ENCODE measurements around the gene FRS2.

The FRS2 gene

DNA sequence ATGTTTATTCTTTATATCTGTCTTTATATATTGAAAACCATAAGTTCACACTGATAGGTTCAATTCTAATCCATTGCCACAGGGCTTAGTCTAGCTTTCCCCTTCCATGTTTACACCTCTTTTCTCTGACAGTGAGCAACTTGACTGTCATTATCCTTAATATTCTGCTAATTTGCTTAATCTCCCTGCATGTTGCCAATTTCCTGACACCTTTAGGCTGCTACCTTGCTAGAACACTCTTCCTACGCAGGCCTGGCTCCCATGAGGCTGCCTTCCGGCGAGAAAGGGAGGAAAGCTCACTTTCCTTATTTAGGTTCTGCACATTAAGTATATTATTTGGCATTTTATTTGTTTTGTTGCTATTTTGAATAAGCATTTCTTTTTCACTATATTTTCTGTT is 12.8 kb upstream of the FRS2 start:
- DNase-seq (ENCODE audit: low read depth, low spot score), result no peak
- H3K4me3 ChIP-seq (ENCODE audit: low read length), result no peak overlapping the region

DNA sequence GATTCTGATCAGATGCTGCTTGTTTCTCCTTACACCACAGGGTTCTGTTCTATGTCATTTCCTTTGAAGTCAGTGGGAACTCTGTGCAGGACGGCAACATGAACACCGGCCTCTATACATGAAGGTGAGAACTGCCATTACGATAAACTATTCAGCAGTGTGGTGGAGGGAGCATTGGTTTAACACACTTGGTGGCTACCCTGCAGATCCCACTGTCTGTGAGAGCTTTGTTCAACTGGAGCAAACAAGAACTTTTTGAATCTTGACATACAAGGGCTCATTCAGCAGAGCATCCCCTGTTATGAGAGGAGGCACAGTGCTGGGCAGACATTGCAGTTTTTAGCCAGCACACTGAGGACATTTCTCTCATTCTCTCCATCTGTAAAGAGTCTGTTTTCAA is 10.7 kb upstream of the FRS2 start:
- DNase-seq (ENCODE audit: low read depth, low spot score), result no peak
- H3K4me3 ChIP-seq (ENCODE audit: low read length), result no peak overlapping the region

DNA sequence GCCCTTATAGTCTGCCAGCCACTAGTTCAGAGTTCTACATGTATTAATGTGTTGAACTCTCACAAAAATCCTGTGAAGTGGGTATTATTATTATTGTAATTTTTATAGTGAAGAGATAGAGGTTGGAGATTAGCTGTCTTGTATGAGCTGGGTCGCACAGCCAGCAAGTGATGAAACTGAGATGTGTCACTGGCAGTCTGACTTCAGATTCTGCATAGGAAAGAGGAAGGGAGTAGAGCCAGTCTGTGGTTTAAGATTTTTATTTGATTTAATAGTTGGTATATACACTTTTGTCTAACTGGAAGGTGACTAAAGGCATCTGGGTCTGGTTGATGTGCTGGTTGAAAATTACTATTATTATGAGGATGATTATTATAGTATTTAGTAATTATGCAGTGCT is 5.8 kb upstream of the FRS2 start:
- H3K4me3 ChIP-seq (ENCODE audit: low read length), result no peak overlapping the region
- DNase-seq (ENCODE audit: low read depth, low spot score), result no peak

DNA sequence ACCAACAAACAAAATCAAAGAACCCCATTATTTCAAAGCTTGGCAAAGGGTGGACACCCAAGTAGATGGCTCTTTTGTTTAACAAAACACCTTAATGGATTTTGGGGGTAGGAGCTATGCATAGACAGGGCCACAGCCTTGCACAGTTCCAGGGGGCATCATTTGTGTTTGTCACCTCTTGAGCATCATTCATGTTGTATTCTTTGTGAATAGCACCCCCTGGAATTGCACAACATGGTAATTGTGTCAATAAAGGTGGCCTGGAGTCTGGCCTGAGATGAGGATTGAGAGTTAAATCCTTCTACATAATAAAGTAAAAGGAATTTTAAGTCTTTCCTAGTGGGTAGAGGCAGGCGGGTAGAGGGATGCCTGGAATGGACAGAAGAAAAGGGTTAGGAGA is 3.3 kb upstream of the FRS2 start:
- H3K4me3 ChIP-seq (ENCODE audit: low read length), result no peak overlapping the region
- DNase-seq (ENCODE audit: low read depth, low spot score), result no peak

DNA sequence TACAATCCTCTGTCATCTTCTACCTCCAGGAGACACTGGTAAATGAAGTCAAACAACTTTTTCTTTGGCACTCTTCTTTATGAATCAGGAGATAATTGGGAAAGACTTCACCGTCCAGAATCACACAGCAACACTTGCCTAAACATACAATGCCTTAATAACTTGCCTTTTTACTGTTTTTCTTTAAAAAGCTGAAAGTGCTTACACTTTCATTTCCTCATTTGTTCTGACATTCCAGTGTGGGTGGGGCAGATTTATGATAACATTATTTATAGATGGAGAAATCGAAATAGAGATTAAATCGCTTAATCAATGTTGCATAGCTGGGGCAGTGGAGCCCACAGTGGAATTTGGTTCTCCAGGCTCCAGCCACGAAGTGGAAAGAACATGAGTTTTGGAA is 2.8 kb upstream of the FRS2 start:
- no peak overlapping the region for H3K4me3 ChIP-seq (ENCODE audit: low read length)
- DNase-seq (ENCODE audit: low read depth, low spot score), result no peak

DNA sequence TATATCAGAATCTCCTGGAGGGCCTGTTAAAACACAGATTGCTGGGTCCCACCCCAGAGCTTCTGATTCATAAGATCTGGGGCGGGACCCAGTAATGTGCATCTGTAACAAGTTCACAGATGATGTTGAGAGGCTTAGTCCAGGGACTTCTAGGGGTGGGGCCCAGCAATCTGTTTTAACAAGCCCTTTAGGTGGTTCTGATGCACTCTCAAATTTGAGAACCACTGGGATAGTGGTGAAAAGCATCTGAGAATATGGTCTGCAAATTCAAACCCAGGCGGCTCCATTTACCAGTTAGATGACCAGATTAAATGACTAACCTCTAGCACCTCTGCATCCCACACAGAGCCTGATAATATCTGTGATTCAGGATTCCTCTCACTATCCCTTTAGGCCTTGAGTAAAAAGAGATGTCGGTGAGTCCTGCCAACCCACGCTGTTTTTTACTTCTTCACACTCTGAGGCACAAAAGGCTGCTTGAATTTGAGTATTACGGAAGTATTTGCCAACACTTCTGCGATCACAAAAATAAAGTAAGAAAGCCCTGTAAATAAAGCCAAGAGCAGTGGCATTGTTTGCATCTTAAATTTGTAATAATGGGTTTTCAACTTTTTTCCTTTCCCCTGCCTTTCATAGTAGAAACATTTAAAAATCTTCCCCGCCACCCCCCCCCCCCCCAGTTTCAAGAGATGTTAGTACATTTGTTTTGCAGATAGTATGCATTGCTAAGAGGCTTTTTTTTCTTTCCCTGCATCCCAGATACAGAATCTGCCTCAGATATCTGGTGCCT is 1.8 kb upstream of the FRS2 start:
- no peak overlapping the region for H3K4me3 ChIP-seq (ENCODE audit: low read length)
- no peak for DNase-seq (ENCODE audit: low read depth, low spot score)

DNA sequence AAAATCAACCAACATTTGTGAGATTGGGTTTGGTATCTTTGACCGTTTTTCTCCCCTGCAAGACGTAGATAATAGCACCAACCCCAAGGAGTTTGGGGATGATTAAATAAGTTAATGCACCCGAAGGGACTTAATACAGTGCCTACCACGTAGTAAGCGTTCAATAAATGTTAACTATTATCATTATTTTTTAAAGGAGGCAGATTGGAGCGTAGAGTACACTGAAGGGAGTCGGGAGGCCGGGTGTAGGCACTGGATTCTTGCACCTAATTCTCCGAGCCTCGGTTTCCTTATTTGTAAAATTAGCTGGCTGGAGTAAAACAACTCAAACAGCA is 367 bp upstream of the FRS2 start:
- DNase-seq (ENCODE audit: low read depth, low spot score), result no peak
- peak overlapping the region; percentile 87 for H3K4me3 ChIP-seq (ENCODE audit: low read length)

DNA sequence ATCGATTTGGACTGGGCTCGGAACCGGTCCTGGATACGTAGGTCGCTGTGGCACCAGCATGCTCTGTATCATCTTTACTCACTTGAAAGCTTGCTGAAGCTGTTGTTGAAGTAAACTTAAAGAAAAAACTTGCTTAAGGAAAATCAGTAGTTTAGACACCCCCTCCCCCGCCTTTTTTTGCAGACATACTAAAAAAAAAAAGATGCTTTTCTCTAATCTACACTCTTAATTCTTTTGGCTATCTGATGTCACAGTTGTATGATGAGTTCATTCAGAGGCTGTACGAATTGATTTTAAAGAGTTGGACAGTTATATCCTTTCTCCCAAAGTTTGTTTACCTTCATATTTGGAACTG is 865 bp downstream of the FRS2 start:
- no peak for DNase-seq (ENCODE audit: low read depth, low spot score)

DNA sequence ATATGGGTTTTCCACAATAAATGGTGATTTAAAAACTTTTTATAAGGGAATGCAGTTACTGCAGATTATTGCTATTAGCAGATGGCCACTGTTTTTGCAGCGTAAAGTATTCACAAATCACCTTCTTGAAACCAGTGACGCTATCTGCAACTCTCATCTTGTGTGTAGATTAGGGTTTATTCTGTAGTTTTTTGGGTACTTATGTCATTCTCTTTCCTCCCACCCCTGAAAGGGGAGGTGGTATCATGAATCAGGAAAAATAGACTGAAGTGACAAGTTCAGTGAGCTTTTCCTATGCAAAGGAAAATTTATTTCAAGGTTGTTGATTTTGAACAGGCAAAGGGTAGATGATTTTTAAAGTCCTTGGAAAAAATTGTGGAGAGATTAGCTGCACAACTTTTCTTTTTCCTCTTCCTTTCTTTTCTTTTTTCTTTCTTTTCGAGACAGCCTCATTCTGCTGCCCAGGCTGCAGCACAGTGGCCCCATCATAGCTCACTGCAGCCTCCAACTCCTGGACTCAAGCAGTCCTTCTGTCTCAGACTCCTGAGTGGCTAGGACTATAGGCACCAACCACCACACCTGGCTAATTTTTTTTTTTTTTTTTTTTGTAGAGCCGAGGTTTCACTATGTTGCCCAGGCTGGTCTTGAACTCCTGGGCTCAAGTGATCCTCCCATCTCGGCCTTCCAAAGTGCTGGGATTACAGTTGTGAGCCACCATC is 1.6 kb downstream of the FRS2 start:
- no peak for DNase-seq (ENCODE audit: low read depth, low spot score)
- H3K4me3 ChIP-seq (ENCODE audit: low read length), result peak overlapping the region; percentile 87; the same call in 1 of the 2 replicates

More for the DNA sequence above, 865 bp downstream of the FRS2 start:
- peak overlapping the region; percentile 87 for H3K4me3 ChIP-seq (ENCODE audit: low read length)

DNA sequence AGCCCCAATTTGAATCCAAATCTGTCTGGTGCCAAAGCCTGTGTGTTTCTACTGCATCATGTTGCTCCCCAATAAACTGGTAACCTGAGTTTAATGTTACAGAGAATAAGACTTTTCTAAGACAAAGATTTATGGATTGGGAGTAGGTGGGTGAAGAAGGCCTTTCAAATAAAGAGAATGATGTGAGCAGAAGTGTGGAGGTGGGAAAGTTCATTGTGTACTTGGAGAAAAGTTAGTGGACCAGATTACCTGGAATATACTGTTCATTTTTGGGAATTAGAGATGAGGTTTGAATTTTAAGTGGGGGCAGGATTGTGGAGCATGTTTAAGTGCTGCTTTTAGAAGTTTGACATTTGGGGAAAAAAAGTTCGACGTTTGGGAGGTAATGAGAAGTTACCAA is 3.1 kb downstream of the FRS2 start:
- DNase-seq (ENCODE audit: low read depth, low spot score), result no peak
- H3K4me3 ChIP-seq (ENCODE audit: low read length), result no peak overlapping the region

DNA sequence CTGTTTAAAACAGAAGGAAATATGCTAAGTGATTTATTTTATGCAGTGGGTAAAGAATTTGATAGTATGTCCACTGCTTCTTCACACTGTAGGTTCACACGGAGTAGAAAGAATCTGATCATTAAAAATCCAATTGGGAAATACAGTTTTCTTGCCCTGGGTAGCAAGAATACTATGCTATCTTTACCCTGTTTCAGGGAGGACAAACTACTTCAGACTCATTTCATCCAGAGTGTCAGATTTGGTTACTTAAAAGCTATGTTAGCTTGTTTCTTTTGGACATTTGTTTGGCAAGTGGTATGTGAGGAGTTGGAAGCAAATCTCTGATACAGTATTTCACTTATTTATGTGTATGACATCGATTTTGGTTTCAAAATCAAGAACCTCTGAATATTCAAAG is 4.3 kb downstream of the FRS2 start:
- no peak overlapping the region for H3K4me3 ChIP-seq (ENCODE audit: low read length)
- no peak for DNase-seq (ENCODE audit: low read depth, low spot score)

DNA sequence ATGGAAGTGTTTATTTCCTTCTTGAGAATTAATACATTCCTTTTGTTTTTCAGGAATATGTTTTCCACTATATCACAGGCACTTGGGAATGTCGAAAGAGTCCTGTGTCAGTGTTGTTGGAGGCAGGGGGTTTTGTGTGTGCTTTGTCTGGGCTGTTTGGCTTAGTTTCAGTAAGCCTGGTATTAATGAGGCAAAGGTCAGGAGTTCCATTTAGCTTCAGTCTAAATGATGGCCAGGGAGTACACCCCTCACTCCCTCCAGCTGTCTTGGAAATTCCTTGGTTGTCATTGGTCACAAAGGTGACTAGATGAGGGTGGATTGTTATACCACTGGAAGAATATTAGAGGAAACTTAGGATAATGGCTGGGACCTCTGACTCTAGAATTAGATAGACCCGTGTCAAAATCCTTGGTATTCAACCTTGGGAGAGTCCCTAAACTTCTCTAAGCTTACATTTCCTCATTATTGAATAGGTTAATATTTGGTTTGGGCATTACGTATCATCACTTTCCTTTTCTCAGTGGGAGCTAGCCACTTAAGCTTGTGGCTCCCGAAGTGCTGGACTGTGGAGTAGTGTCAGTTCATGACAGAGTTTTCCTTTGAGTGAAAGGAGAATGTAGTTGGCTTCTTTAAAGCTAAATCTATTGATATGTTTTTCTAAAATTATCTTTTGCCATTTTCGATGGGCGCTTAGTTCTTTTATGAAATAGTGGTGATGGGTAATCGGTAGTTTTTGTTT is 5.2 kb downstream of the FRS2 start:
- no peak overlapping the region for H3K4me3 ChIP-seq (ENCODE audit: low read length)
- DNase-seq (ENCODE audit: low read depth, low spot score), result no peak

DNA sequence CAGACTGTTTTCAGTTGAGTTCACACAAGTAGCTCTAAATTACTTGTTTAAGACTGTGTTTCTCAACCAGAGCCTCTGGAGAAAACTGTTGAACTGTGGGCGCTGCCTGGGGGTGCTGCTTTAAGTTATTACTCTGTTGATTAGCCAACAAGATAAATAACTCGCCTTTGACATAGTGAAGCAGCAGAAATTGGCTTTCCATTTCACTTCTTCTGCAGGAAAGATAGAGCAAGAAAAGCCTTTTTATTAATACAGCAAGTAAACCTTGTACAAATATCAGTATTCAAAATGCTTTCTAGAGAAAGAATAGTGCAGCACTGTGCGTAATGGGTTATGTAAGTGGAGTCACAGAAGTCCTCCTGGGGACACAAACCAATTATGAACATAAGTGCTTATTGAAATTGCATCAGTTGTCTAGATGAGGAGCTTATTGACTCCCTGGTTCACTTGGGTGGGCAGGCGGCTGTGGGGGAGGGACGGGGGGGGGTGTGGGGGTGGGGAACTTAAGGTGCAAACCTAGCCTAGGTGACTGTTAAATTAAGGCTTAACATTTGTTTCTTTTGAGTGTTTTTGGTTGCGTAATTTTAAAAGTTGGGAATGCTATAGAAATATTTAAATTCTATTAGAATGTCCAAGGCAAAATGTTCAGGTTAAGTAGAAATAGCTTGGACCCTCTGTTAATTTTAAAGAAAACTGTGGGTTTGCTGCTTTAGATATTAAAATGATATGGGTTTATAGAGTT is 6.3 kb downstream of the FRS2 start:
- no peak overlapping the region for H3K4me3 ChIP-seq (ENCODE audit: low read length)
- no peak for DNase-seq (ENCODE audit: low read depth, low spot score)

DNA sequence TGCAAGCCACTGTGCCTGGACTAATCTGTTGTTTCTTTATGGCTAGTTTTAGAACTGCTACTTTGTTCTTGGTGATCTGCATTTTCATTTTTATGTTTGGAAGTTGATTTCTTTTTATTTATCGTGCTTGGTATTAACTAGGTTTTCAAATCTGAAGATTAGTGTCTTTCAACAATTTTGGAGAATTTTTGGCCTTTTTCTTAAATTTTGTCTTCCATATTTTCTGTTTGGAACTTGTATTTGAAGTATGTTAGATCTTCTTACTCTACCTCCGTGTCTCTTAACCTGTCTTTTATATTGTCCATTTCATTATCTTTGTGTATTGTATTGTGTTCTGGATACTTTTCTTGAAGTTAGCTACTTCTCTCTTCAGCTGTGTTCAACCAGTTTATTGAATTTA is 9.5 kb downstream of the FRS2 start:
- no peak overlapping the region for H3K4me3 ChIP-seq (ENCODE audit: low read length)
- DNase-seq (ENCODE audit: low read depth, low spot score), result no peak

DNA sequence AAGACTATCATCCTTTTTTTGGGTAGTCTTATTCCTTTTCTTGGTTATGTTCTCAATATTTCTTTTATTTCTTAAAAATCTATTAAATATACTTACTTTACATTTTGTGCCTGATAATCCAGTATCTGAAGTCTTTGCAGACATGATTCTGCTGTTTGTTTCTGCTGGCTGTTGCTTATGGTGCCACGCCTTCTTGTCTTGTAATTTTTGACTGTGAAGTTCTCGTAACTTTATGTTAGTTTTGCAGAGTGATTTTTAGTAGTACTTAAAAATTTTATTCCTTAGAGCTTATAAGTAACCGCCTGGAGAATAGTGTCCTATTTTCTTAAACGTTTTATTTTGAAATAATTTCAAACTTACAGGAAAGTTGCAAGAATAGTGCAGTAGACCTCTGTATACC is 10.5 kb downstream of the FRS2 start:
- DNase-seq (ENCODE audit: low read depth, low spot score), result no peak
- no peak overlapping the region for H3K4me3 ChIP-seq (ENCODE audit: low read length)

DNA sequence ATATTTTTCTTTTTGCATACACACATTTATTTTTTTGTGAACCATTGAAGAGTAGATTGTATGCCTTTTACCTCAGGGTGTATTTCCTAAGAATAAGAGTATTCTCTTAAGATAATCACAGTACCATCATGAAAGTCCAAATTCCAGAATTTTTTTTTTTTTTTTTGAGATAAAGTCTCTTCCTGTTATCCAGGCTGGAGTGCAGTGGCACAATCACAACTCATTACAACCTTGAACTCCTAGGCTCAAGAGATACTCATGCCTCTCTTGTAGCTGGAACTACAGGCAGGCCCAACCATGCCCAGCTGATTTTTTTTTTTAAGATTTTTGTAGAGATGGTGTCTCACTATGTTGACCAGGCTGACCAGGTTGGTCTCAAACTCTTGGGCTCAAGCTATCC is 10.9 kb downstream of the FRS2 start:
- no peak for DNase-seq (ENCODE audit: low read depth, low spot score)
- H3K4me3 ChIP-seq (ENCODE audit: low read length), result no peak overlapping the region

DNA sequence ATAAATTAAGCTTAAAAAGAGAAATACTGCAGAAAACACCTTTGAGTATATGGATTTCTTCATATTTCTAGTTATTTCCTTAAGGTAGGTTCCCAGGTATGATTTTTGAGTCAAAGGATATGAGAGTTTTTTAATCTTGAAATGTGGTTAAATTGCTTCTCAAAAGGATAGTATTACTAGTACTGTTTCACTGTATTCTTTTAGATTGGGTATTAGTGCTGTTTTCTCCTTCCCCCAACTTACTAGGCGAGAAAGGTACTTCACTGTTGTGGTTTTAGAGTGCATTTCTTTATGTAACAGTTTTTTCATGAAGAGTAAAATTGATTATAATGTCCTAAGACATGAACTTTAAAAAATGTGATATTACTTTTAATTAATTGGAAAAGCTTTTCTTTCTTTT is 13.5 kb downstream of the FRS2 start:
- H3K4me3 ChIP-seq (ENCODE audit: low read length), result no peak overlapping the region
- no peak for DNase-seq (ENCODE audit: low read depth, low spot score)

DNA sequence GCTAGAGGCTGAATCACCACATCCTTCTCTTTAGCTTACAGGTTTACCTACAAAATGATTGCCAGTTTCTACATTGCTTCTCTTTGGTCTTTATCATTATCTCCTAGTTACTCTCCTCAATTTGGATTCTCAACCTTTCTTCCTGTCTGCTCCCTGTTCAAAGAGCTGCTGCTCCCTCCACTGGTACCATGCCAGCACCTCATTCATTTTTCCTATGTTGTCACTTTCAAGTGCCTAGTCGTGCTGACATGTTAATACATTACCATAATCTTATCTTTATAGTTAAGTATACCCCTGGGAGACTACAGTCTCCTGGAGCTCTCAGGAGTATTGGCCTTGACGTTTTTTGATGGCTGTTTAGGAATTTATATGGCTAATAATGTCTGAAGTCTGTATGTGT is 14.2 kb downstream of the FRS2 start:
- H3K4me3 ChIP-seq (ENCODE audit: low read length), result no peak overlapping the region
- peak; percentile 22 for DNase-seq (ENCODE audit: low read depth, low spot score)

DNA sequence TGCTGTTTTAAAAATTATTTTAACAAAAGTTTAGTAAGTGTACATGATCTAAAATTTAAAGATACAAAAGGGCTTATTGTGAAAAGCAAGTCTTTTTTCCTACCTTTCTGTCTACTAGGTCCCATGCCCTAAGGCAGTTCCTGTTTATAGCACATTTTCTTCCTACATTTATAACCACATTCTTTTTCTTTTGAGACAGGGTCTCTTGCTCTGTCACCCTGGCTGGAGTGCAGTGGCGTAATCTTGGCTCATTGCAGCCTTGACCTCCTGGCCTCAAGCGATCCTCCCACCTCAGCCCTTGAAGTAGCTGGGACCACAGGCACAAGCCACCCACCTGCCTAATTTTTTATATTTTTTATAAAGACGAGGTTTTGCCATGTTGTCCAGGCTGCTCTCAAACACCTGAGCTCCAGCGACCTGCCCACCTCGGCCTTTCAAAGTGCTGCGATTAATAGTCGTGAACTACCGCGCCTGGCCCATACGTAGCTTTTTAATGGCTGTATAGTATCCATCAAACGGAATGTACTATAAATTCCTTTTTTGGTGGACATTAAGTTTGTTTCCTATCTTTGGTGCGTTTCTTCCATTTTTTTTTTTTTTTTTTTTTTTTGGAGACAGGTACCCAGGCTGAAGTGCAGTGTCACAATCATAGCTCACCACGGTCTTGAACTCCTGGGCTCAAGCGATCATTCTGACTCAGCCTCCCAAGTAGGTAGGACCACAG is 20.9 kb downstream of the FRS2 start:
- H3K4me3 ChIP-seq (ENCODE audit: low read length), result no peak overlapping the region
- DNase-seq (ENCODE audit: low read depth, low spot score), result no peak

All from Jurkat, Clone E6-1 (cell line).